NOMO-1 treated with dmso at 0.1 percent for 144 hours (cell line): ENCODE data around the gene ENTPD8.
A peak's percentile ranks its signal among the peaks of the same experiment; 100 is the strongest.
"Not testable (repeated sequence)": the region's sequence is repeated elsewhere in the genome, so short reads cannot be mapped to it uniquely, and the experiment has no call there.

ENCODE experiments used
- DNase-seq: peaks from one replicate; lab custom pipeline; 2025; ENCODE audit not compliant: unreplicated experiment; lab: John Stamatoyannopoulos, UW

The ENTPD8 gene

DNA sequence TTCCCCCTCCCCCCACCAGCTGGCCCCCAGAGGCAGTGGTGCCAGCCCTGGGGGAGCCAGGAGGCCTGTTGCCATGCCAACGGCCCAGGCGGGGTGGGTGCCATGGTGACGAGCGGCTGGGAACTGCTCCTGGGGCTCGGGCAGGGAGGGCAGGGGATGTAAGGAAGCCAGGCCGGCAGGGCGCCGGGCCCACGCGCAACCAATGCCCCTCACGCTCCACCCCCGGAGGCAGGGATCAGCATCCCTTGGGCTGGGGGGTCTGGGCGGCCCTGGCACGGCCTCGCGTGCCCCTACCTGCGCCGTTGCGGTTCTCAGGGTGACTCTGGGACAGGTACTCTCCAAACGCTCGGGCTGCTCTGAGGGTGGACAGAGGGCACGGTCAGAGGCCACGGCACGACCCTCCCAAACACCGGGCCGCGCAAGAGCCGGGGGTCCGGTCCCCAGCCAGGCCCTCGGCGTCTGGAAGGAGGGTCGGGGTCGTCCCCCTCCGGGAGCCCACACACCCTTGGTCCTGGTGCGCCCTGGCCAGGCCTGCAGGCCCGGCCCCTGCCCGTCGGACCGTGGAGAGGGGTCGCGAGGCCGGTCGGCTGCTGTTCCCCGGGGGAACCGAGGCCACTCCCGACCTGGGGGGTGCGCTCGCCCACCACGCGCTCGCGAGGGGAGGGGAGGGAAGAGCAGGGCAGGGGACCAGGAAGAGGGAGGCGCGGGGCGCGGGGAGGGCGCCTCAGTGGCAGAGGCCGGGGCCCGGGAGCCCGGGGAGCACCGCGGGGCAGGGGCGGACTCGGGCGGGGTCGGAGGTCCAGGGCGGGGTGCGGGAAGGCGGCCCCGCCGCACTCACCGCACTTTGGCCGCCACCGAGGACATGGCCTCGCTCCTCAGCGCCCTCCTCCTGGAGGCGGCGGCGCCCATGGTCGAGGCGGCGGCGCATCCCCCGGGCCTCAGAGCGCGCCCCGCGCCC, 17.3 kb upstream of the ENTPD8 start:
- no peak for DNase-seq

DNA sequence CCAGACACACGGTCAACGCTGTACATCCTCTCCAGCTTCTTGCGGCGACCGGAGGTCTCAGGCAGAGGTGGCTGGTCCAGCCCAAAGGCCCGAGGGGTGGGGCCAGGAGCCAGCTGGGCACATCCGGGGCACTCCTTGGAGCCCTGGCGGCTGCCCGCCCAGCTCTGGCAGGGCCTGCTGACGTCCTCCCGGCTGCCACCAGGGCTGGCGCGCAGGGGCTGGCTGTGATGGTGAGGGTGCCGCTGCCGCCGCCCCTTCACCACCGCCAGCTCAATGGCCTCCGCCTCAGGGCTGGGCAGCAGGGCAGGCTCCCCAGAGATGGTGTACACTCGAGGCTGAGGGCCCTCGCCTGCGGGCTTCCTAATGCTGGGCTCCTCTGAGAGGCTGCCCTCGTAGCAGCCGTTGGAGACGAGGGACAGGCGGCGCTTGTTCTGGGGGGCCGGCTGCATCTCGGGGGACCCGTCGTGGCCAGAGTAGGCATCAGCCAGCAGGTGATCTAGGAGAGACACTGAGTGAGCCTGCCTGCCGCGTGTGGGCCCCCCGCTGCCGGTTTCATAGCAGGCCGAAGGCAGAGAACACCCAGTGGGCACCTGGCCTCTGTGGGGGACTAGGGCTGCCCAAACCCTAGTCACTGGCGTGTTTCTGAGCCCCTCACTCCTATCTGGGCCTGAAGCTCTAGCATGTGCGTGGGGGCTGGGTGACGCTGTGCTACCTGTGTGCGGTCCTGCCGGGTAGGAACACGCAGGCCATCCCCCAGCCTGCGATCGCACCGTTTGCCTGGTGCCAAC, 16.4 kb upstream of the ENTPD8 start:
- DNase-seq, result no peak

DNA sequence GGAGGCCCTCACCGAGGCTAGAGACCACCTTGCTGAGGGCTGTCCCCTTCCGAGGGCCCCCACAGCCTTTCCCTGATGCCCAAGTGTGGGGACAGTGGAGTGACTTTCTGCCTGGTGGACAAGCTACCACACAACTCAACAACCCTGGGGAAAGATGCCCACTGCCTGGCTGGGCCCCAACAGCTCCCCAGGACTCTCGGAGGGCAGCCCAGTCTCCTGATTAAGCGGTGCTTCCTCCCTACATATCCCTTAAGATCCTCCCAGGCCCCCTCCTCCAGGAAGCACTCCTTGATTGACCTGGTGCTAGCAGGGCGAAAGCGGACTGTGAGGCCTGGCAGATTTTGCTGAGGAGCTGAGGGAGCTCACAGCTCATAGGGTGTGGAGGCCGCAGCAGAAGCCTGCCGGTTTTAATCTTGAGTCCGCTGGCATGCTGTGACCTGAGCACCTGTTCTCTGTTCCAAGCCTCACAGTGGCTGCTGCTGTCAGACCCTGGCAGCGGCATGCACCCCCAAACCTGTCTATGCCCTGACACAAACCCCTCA, 15.8 kb upstream of the ENTPD8 start:
- DNase-seq, result no peak

DNA sequence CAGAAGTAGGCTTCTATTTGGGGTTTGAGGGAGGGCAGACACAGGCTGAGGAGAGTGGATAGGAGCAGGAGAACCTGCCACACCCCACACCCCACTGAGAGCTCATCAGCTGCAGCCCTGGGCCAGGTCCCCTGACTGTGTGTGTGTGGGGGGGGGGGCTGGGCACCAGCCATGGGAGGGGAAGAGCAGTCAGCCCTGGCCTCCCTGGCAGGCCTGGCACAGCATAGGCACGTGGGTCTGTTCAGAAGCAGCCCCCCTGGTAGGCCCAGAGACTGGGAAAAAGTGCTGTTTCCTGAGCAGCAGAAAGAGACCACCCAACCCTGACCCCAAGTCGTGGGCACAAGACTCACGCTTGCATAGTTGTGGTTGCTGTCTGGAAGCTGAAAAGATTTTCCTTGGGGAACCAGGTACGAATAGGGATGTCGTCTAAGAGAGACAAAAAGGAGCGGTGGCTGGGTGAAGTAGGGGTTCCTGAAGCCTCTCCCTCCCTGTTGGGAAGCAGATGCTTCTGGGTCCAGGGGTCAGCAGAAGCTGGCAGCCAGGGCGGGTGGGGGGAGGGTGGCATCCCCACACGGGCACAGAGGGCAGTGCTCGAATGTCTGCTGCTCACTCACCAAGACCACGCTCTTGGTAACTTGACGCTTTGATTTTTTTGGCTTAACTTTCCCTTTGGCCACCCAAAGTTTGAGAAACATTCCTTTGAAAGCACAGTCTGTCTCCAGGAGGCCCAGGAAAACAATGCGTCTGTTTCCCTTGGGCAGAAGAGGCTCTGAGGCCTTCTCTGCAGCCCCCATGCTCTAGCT, 15.1 kb upstream of the ENTPD8 start:
- DNase-seq, result no peak

DNA sequence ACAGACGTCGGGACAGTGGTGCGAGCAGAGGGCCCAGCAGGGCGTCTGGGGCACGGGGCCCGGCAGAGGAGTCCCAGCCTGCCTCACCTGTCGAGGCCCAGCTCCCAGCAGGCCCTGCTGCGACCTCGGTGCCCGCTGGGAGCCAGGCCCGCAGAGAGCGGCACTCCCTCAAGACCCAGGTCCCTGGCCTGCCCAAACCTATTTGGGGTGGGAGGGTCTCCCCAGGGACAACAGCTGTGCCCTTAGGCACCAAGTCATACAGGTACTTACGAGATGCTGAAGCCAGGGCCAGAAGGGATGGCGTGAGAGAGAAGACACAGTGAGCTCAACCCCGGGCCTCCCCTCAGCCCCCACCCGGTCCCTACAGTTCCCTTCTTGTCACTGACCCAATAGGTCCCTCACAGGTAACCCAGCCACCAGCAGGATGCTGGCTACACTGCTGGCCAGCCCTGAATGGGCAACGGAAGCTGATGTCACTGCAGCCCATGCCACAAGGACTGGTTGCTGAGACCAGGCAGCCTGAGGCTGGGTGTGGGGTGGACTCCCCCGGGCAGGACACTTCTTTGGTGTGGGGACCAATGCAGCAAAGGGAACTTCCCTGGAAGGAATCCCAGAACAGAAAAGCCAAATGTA, 14.3 kb upstream of the ENTPD8 start:
- no peak for DNase-seq

DNA sequence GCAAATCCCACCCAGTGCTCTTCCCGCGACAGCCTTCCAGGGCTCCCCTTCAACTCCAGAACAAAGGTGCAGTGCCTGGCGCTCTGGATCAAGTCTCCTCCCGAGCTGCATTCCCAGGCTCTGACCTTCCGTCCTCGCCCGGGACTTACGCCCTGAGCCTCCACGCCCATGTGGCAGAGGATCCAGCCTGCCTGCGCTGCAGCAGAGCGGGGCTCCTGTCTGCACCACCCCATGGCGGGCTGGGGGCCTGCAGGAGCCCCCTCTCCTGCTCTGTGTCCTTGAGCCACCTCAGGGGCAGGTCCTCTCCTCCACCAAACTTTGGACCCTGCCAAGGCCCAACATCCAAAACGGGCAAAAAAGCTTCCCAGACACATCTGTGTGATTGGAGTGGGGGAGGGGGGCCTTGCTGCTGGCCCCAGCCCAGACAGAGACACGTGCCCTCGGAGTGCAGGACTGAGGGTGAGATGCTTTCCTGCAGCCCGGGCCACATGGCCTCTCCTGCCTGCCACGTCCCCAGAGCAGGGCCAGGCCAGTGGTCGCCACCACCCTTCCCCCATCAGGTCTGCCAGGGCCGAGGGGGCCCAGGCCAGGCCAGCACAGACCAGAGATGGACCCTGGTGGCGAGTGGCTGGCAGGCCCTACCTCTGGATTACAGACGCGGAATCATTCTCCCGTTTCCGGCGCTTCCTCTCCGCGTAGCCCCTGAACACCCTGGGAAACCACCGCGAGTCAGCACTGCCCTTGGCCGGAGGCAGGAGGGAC, 13.6 kb upstream of the ENTPD8 start:
- no peak for DNase-seq

DNA sequence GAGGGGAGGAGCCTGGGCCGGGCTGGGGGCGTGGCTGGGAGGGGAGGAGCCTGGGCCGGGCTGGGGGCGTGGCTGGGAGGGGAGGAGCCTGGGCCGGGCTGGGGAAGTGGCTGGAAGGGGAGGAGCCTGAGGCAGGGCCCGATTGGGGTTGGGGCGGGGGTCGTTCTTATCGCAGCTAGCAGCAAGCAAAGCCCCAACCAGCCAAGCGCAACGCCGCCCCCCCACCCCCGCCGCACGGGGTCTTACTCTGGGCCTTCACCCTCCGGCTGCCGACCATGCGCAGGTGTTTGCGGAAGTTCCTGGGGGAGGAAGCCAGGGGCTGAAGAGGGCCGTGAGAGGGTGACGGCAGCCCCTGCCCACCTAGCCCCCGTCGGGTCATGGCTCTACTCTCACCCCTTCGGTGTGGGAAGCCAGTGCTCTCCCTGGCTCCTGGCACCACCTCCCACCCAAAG, 13.0 kb upstream of the ENTPD8 start:
- DNase-seq, result no peak

DNA sequence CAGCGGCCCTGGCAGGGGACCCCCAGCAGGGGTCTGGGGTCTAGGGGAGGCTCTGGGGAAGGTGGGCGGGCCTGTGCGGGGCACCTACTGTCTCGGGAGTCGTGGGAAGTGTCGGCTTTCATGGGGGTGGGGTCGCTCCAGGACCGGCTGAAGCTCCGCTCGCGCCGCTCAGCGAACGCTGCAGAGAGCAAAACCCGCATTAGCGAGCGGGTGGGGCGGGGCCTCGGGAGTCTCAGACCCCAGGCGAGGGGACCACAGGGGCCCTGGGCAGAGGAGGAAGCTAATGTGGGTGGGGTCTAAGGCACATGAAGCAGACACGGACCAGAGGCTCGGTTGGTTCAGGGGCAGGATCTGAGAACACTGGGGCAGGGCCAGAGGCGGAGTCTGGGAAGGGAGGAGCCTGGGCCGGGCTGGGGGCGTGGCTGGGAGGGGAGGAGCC, 12.5 kb upstream of the ENTPD8 start:
- DNase-seq, result peak; percentile 82

DNA sequence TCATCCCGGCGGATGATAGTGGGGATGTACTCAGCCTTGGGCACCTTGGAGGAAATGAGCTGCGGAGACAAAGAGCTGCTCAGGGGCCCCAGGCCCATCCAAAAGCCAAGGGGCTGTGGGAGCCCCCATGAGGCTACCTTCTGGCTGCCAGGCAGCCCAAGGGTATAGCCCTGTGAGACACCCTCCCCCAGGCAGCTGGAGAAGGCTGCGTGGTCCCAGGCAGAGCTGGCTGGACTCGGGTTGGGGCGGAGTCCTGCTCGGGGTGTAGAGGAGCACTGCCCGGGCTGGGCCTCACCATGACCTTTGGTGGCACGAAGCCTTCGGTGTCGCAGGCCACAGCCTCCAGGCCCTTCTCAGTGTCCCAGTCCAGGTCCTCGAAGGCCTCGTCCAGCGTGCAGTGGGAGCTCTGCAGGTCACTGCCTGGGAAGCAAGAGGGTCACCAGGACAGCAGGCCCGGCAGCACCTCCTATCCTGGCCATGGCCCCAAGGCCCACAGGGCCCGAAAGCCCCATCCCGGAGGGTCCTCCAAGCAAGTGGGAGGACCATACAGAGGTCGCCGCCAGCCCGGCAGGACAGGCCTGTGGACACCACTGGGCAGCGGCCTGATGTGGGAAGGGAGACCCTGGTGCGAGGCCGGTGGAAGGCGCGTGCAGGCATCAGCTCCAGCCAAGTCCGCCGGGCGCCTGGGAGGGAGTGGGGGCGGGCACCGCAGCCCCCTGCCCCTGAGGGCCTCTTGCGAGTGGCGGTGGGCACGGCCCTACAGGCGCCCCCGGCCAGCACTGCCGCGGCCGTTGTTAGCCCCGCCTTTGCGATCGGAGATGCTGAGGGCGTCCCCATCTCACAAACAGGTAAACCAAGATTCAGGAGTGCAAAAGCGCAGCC, 11.8 kb upstream of the ENTPD8 start:
- DNase-seq, result no peak

DNA sequence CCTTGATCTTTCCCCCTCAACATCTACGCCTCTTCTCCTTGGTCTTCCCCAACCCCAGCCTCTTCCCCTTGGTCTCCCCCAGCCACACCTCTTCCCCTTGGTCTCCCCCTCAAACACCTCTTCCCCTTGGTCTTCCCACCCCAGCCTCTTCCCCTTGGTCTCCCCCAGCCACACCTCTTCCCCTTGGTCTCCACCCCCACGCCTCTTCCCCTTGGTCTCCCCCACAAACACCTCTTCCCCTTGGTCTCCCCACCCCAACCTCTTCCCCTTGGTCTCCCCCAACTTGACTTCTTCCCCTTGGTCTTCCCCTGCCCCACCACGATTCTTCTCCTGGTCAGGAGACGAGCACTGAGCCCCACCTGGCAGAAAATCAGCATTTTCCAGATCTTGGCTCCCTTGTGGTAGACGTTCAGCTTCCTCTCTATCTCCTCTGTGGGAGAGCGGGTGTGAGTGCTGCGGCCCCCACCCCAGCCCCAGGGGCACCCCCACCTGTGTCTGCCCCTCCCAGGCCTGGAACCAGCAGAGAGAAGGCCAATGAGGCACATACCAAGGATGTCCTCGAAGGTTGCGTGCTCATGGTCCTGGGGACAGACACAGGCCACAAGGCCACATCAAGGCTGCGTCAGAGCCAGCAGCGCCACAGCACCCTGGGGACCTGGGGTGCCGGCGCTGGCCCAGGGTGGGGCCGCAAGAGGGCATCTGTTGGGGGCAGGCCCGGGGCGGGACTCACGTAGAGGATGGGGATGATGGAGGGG, 11.0 kb upstream of the ENTPD8 start:
- DNase-seq, result peak; percentile 25

DNA sequence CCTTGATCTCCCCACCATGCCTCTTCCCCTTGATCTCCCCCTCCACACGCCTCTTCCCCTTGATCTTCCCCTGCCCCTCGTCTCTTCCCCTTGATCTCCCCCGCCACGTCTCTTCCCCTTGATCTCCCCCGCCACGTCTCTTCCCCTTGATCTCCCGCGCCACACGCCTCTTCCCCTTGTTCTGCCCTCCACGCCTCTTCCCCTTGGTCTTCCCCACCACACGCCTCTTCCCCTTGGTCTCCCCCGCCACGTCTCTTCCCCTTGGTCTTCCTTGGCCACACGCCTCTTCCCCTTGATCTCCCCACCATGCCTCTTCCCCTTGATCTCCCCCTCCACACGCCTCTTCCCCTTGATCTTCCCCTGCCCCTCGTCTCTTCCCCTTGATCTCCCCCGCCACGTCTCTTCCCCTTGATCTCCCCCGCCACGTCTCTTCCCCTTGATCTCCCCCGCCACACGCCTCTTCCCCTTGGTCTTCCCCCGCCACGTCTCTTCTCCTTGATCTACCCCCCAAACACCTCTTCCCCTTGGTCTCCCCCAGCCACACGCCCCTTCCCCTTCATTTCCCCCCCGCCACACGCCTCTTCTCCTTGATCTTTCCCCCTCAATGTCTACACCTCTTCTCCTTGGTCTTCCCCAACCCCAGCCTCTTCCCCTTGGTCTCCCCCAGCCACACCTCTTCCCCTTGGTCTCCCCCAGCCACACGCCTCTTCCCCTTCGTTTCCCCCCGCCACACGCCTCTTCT, 10.3 kb upstream of the ENTPD8 start:
- not testable (repeated sequence) for DNase-seq

DNA sequence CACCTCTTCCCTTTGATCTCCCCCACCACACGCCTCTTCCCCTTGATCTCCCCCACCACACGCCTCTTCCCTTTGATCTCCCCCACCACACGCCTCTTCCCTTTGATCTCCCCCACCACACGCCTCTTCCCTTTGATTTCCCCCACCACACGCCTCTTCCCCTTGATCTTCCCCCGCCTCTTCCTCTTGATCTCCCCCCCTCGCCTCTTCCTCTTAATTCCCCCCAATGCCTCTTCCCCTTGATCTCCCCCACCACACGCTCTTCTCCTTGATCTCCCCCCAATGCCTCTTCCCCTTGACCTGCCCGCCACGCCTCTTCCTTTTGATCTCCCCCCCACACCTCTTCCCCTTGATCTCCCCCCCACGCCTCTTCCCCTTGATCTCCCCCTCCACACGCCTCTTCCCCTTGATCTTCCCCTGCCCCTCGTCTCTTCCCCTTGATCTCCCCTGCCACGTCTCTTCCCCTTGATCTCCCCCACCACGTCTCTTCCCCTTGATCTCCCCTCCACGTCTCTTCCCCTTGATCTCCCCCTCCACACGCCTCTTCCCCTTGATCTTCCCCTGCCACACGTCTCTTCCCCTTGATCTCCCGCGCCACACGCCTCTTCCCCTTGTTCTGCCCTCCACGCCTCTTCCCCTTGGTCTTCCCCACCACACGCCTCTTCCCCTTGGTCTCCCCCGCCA, 9.5 kb upstream of the ENTPD8 start:
- peak; percentile 35 for DNase-seq

DNA sequence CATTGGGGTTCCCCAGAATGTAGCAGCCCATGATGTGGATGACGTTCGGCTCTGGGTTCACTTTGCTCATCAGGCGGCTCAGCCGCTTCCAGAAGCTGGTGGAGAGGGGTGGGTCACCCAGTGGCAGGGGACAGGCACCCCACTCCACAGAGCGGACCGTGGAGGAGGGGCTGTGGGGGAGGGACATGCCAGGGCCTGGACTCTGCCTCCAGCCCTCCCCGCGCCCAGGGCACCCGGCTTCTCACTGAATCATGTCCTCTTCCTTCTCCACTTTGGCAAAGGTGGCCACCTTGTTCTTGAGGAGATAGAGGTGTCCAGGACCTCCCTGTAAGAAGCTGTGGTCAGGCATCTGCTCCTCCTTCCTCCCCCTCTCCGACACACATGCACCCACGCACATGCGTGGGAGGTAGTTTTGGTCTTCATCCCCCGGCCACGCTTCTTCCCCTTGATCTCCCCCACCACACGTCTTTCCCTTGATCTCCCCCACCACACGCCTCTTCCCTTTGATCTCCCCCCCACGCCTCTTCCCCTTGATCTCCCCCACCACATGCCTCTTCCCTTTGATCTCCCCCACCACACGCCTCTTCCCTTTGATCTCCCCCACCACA, 8.9 kb upstream of the ENTPD8 start:
- no peak for DNase-seq

DNA sequence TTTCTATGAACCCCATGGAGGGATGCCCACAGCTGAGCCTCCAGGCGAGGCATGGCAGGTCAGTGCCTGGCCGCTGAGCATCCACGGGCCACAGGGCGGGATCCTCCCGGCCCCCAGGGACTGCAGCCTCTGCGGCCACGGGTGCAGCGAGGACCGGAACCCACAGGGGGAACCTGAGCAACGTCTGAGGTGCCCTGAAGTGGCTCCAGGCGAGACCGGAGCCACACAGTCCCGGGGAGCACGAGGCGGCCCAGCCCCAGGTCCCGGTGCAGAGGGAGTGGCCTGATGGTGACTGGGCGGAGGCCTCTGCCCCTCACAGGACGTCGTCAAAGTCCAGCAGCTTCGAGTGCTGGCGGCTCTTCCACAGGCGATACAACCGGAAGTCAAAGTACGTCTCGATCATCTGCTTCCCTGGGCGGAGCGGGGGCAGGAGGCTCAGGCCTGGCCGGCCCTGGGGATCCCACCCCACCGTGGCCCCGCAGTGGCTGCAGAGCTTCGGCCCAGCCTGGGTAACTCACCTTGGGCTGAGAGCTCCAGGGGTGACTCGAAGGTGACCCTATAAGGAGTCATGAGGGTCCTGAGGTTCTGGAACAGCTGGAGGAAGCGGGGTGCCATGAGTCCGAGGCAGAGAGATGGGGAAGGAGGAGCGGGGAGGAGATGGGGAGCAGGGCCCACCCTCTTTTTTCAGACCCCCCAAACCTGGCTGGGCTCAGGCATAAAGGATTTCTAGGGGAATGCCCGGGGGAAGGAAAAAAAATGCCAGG, 8.1 kb upstream of the ENTPD8 start:
- no peak for DNase-seq

DNA sequence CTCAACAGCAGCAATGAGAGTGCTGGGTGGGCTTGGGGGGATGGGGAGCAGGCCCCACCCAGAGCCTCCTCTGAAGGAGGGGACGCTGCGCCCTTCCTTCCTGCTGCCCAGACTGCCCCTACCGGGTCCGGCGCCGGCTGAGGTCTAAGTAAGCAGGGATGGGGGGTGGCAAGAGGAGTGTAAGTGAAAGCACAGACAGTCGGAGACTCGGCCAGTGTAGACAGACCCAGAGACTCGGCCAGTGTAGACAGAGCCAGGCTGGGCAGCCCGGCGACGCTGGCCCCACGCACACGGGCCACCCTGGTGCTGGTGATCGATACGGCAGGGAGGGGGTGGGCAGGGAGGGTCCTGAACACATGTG, 7.4 kb upstream of the ENTPD8 start:
- no peak for DNase-seq
